ENCODE measurements around the gene C6orf47. TPM values are rescaled to one million over a fixed set of nuclear protein-coding genes. Genes with fewer than 3 reads are reported as not detected.

C6orf47 gene
- total RNA-seq, 1 donor = 20.7 TPM

DNA sequence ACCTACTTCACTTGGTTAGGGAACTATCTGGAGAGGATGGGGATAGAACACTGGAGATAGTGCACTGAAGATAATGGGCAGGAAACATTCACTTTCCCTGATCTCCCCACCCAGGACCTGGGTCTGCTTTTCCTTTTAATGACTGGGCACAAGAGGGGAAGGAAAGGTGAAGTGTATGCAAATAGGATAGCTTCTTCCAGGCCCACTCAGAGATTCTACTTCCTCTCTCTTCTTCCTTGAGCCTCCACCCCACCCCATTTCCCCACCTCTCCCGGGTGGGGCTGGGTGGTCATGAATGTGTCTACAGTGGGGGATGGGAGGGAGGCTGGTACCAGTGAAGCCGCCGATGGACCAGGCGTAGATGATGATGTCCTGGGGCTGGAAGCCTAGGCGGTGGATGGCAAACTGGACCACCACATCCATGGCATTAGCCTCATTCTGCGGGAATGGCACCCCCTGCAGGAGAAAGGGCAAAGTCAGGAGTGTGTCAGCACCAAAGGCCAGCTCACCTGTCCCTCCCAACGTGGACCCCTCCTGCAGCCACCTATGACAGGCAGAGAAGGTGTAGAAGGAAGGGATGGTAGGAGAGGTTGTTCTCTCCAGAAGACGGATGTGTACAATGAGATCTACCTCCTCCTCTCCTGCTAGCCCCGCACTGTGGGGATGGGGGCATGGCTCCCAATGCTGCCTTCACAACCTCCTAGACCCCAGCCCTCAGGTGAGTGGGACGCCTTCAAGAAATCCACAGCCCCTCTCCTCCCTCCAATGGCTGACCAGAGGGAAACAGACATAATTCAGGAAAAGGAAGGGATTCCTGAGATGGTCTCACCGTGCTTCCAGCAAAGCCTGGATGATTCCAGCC is 28.9 kb upstream of the C6orf47 start:
- no peak for DNase-seq (ENCODE audit: low read depth)
- no peak overlapping the region for H3K4me3 ChIP-seq (ENCODE audit: low read depth, low read length)

DNA sequence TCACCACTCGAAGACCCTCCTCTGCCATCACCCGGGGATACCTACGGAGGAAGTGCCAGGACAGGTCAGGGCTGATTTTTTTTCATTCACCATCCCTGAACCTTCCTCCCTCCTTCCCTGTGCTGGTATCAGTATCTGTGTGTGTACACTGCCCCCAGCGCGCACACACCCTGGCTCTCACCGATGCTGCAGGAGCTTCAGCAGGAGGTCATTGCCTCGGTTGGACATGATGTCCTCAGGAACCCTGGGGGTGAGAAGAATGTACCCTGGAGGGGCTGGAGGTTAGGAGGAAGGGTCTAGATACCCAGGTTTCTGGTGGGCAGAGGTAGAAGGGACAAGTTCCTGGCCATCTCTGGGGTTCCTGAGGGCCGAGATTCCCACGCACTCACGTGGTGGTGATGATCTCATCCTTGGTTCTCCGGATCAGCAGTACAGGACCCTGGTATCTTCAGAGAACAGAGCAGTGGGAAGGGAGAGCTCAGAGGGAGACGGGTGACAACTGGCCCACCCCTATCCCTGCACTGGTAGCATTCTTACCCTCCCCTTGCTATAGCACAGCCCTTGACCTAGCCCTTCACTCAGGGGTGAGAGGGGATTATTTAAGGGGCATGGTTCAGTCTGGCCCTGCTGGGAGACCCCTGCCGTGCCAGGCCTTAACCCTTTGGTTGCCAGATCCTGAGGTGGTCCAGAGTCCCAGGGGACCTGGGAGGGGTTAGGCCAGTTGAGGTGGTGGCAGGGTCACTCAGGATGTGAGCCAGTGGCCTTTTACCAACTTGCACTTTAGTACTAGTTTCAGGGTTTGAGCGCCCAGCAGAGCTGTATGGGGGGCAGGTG is 27.5 kb upstream of the C6orf47 start:
- TF ChIP-seq, protein P1, sequence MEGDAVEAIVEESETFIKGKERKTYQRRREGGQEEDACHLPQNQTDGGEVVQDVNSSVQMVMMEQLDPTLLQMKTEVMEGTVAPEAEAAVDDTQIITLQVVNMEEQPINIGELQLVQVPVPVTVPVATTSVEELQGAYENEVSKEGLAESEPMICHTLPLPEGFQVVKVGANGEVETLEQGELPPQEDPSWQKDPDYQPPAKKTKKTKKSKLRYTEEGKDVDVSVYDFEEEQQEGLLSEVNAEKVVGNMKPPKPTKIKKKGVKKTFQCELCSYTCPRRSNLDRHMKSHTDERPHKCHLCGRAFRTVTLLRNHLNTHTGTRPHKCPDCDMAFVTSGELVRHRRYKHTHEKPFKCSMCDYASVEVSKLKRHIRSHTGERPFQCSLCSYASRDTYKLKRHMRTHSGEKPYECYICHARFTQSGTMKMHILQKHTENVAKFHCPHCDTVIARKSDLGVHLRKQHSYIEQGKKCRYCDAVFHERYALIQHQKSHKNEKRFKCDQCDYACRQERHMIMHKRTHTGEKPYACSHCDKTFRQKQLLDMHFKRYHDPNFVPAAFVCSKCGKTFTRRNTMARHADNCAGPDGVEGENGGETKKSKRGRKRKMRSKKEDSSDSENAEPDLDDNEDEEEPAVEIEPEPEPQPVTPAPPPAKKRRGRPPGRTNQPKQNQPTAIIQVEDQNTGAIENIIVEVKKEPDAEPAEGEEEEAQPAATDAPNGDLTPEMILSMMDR (IDR thresholded peaks at IDR 0.05; ENCODE audit: insufficient read depth, low read depth, low read length) = no peak
- no peak for DNase-seq (ENCODE audit: low read depth)
- no peak overlapping the region for H3K4me3 ChIP-seq (ENCODE audit: low read depth, low read length)

More for the DNA sequence above, 28.9 kb upstream of the C6orf47 start:
- TF ChIP-seq, protein P1 (IDR thresholded peaks at IDR 0.05; ENCODE audit: insufficient read depth, low read depth, low read length) = peak; percentile 37

DNA sequence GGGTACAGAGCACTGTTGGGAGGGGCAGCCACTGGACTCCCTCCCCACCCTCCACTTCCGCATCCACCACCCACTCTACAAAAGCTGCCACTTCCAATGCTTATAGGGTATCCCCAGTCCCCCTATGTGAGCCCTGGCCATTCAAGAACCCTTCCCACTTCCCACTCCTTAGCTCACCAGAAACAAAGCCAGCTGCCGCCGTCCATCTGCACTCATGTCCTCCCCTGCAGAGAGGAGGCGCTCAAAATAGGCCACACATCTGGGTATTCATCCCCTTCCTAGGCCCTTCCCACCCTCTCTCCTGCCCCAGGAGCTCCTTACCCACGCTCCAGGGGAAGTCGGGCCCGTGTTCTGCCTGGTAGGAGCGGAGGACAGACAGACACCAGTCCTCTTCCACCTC is 26.7 kb upstream of the C6orf47 start:
- TF ChIP-seq, protein P1 (IDR thresholded peaks at IDR 0.05; ENCODE audit: insufficient read depth, low read depth, low read length) = no peak
- no peak overlapping the region for H3K4me3 ChIP-seq (ENCODE audit: low read depth, low read length)
- no peak for DNase-seq (ENCODE audit: low read depth)

DNA sequence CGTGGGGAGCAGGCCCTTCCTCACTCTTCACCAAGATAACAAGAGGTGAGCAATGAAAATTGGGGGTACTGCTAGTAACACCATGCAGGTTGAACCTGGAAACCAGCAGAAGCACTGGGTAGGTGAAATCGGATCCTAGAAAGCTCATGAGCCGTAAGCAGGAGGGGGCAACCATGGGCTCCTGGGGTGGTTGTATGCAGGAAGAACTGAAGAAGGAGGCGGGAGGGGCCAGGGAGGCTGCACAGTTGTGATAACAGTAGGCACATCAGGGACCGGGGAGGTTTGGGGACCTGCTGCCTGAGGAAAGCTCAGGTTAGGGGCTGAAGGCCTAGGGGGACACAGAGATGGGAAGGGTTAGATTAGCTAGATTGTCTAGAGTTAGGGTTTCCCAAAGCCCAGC is 25.9 kb upstream of the C6orf47 start:
- no peak for DNase-seq (ENCODE audit: low read depth)
- TF ChIP-seq, protein P1 (IDR thresholded peaks at IDR 0.05; ENCODE audit: insufficient read depth, low read depth, low read length) = no peak
- H3K4me3 ChIP-seq (ENCODE audit: low read depth, low read length) = no peak overlapping the region

DNA sequence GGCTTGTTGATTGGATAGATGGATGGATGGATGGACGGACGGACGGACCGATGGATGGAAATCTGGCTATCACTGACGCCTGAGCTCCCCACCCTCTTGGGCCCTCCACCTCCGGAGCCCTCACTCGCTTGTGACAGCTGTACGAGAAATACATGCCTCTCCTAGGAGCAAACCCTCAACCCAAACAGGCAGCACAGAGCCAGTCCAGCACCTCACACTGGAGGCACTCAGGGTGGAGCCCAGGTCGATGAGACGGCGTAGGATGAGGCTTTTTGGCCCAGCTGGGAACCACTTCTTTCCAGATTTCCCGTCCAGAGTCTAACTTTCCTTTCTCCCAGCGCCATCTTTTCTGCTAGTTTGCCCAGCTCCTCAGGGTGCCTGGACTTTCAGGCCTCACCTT is 23.0 kb upstream of the C6orf47 start:
- no peak overlapping the region for H3K4me3 ChIP-seq (ENCODE audit: low read depth, low read length)
- TF ChIP-seq, protein P1 (IDR thresholded peaks at IDR 0.05; ENCODE audit: insufficient read depth, low read depth, low read length) = no peak
- no peak for DNase-seq (ENCODE audit: low read depth)

GRCh38 chr6:31681135-31681671 is 20.6 kb upstream of the C6orf47 start:
- TF ChIP-seq, protein P1 (IDR thresholded peaks at IDR 0.05; ENCODE audit: insufficient read depth, low read depth, low read length) = no peak
- DNase-seq (ENCODE audit: low read depth) = peak; percentile 45
- peak overlapping the region; percentile 62 for H3K4me3 ChIP-seq (ENCODE audit: low read depth, low read length)

All from fibroblast of villous mesenchyme (primary cell).